ENCODE data around the gene UBA5.

UBA5 gene

GRCh38 chr3:132624790-132625189 is 35.3 kb upstream of the UBA5 start:
- Histone ChIP-seq H3K79me2 (ENCODE audit: insufficient read depth, low read length) (no peaks in the 10 kb centered on the region), H3K9me2 (ENCODE audit: low read depth, low read length) (no peaks in the 10 kb centered on the region), H2AFZ (ENCODE audit: low read length) (no peak overlapping the region), H3F3A (ENCODE audit: insufficient read depth, low read length) (no peaks in the 10 kb centered on the region), H3K4me3 (ENCODE audit: low read depth, low read length, poor library complexity, severe bottlenecking) (no peak overlapping the region), H3K9me3 (ENCODE audit: low read length) (no peaks in the 10 kb centered on the region), H3K4me1 (ENCODE audit: insufficient read depth, low read length, severe bottlenecking) (peaks cover 8% of the 10 kb centered on the region), H3K27me3 (ENCODE audit: insufficient read depth, low read length) (no peaks in the 10 kb centered on the region), H3K27ac (ENCODE audit: low read depth, low read length, poor library complexity, severe bottlenecking) (no peak overlapping the region), H3K4me2 (ENCODE audit: low read length) (no peak overlapping the region), H3K9ac (ENCODE audit: low read length) (no peak overlapping the region), H4K20me1 (ENCODE audit: insufficient read depth, low read length) (no peaks in the 10 kb centered on the region), H3K36me3 (ENCODE audit: insufficient read depth, low read length) (peaks cover 20% of the 10 kb centered on the region)
- TF ChIP-seq EZH2 (IDR thresholded peaks at IDR 0.05; ENCODE audit: borderline replicate concordance, low read length) (no peak), CTCF (IDR thresholded peaks at IDR 0.05; ENCODE audit: low read length) (no peak)

- Histone ChIP-seq H3K36me3 (ENCODE audit: insufficient read depth, low read length) (peaks cover 20% of the 10 kb centered on the region), H3K27ac (ENCODE audit: low read depth, low read length, poor library complexity, severe bottlenecking) (no peak overlapping the region), H3K4me2 (ENCODE audit: low read length) (no peak overlapping the region)
Observed at GRCh38 chr3:132625613-132626012, 34.5 kb upstream of the UBA5 start.

GRCh38 chr3:132626955-132627354 is 33.2 kb upstream of the UBA5 start:
- H3K4me3 ChIP-seq (ENCODE audit: low read depth, low read length, poor library complexity, severe bottlenecking): no peak overlapping the region
- H3K79me2 ChIP-seq (ENCODE audit: insufficient read depth, low read length): no peaks in the 10 kb centered on the region
- H3K4me2 ChIP-seq (ENCODE audit: low read length): no peak overlapping the region
- no peak overlapping the region for H3K9ac ChIP-seq (ENCODE audit: low read length)
- peaks cover 8% of the 10 kb centered on the region for H3K4me1 ChIP-seq (ENCODE audit: insufficient read depth, low read length, severe bottlenecking)
- H2AFZ ChIP-seq (ENCODE audit: low read length): no peak overlapping the region
- peaks cover 20% of the 10 kb centered on the region for H3K36me3 ChIP-seq (ENCODE audit: insufficient read depth, low read length)
- no peak for TF ChIP-seq CTCF (IDR thresholded peaks at IDR 0.05; ENCODE audit: low read length)
- no peak for TF ChIP-seq EZH2 (IDR thresholded peaks at IDR 0.05; ENCODE audit: borderline replicate concordance, low read length)
- no peaks in the 10 kb centered on the region for H3K27me3 ChIP-seq (ENCODE audit: insufficient read depth, low read length)
- H3K9me3 ChIP-seq (ENCODE audit: low read length): no peaks in the 10 kb centered on the region
- H3K27ac ChIP-seq (ENCODE audit: low read depth, low read length, poor library complexity, severe bottlenecking): no peak overlapping the region
- H3K9me2 ChIP-seq (ENCODE audit: low read depth, low read length): no peaks in the 10 kb centered on the region
- no peaks in the 10 kb centered on the region for H3F3A ChIP-seq (ENCODE audit: insufficient read depth, low read length)
- no peaks in the 10 kb centered on the region for H4K20me1 ChIP-seq (ENCODE audit: insufficient read depth, low read length)

More at GRCh38 chr3:132625613-132626012, 34.5 kb upstream of the UBA5 start:
- Histone ChIP-seq H3K27me3 (ENCODE audit: insufficient read depth, low read length) (no peaks in the 10 kb centered on the region), H3F3A (ENCODE audit: insufficient read depth, low read length) (no peaks in the 10 kb centered on the region), H3K4me3 (ENCODE audit: low read depth, low read length, poor library complexity, severe bottlenecking) (no peak overlapping the region), H3K79me2 (ENCODE audit: insufficient read depth, low read length) (no peaks in the 10 kb centered on the region), H3K9me2 (ENCODE audit: low read depth, low read length) (no peaks in the 10 kb centered on the region), H2AFZ (ENCODE audit: low read length) (no peak overlapping the region), H3K4me1 (ENCODE audit: insufficient read depth, low read length, severe bottlenecking) (peaks cover 8% of the 10 kb centered on the region), H4K20me1 (ENCODE audit: insufficient read depth, low read length) (no peaks in the 10 kb centered on the region), H3K9ac (ENCODE audit: low read length) (no peak overlapping the region), H3K9me3 (ENCODE audit: low read length) (no peaks in the 10 kb centered on the region)
- no peak for TF ChIP-seq CTCF (IDR thresholded peaks at IDR 0.05; ENCODE audit: low read length)
- TF ChIP-seq EZH2 (IDR thresholded peaks at IDR 0.05; ENCODE audit: borderline replicate concordance, low read length): no peak
